Stimulated activated CD8-positive, alpha-beta memory T cell treated with anti-CD3 and anti-CD28 coated beads, Interleukin-12 subunit alpha, Interleukin-12 subunit beta, amount 100 ng/mL, for 24 hours (primary cell): ENCODE results near the gene TAOK1.

ENCODE experiments used
- DNase-seq: peaks from one replicate; pipeline ENCODE4 v3.0.0-alpha.2; 2020; ENCODE audit errors: extremely low read depth

The TAOK1 gene

DNA sequence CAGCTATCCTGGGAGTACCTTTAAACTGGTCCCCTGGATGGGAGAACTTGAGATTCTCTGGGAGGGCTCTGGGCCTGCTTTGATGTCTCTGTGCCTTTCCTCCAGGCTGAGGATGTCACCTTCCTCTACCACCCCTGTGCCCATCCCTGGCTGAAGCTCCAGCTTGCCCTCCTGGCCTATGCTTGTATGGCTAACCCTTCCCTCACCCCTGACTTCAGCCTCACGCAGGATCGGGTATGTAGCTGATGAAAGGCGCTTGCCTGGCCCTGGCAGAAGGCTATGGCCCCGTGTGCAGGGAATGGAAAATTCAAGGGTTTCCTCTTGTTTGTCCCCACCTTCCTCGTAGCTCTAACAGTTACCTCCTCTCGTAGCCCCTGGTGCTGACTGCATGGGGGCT is 181.3 kb downstream of the TAOK1 start:
- no peak for DNase-seq

DNA sequence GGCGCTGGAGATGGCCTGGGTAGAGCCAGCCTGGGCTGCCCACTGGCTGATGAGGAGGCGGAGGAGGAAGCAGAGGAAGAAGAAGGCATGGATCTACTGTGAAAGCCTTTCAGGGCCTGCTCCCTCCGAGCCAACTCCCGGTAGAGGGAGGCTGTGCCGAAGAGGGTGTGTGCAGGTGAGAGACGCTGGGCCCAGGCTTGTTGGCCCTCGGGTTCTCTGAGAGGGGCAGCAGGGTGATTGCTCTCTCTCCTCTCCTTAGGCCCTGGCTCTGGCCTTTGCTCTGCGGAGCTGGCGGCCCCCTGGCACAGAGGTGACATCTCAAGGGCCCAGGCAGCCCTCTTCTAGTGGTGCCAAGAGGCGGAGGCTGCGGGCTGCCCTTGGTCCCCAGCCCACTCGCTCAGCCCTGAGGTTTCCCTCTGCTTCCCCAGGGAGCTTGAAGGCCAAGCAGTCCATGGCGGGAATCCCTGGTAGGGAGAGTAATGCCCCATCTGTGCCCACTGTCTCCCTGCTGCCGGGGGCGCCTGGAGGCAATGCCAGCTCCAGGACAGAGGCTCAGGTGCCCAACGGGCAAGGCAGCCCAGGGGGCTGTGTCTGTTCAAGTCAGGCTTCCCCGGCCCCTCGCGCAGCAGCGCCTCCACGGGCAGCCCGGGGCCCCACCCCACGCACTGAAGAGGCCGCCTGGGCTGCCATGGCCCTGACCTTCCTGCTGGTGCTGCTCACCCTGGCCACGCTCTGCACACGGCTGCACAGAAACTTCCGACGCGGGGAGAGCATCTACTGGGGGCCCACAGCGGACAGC is 181.9 kb downstream of the TAOK1 start:
- DNase-seq: no peak

DNA sequence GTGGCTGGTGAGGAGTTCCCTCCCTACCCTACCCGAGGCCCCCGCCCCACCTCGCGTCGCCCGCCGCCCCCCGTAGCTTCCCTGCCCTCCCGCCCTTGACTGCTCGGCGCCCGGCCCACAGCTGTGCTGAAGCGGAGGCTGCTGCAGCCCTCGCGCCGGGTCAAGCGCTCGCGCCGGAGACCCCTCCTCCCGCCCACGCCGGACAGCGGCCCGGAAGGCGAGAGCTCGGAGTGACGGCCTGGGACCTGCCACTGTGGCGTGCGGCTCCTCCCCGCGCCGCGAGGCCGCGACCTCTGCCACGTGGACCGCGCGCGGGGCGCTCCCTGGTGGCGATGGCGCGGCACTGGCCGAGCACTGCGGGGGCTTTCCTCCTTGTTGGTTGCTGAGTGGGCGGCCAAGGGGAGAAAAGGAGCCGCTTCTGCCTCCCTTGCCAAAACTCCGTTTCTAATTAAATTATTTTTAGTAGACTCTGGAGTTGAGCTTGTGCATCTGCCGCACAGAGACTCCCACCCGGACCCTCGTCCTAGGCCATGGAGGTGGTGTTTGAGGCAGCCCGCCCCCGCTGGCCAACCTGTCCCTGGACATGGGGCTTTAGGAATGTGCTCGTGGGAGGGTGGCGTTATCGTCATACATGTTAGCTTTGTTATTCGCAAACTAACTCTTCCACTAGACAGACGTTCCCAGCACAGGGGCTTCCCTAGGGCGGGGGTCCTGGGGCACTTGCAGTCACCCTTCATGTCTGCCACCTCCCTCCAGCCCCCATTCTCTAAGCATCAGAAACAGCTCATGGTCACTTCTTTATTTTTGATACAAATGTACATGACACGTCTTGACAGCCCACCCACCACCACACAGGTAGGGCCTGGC is 182.8 kb downstream of the TAOK1 start:
- DNase-seq: no peak

- DNase-seq: no peak
Measured at GRCh38 chr17:29573558-29573869, 183.4 kb downstream of the TAOK1 start.

- no peak for DNase-seq
Measured at GRCh38 chr17:29573871-29574731, 183.9 kb downstream of the TAOK1 start.

DNA sequence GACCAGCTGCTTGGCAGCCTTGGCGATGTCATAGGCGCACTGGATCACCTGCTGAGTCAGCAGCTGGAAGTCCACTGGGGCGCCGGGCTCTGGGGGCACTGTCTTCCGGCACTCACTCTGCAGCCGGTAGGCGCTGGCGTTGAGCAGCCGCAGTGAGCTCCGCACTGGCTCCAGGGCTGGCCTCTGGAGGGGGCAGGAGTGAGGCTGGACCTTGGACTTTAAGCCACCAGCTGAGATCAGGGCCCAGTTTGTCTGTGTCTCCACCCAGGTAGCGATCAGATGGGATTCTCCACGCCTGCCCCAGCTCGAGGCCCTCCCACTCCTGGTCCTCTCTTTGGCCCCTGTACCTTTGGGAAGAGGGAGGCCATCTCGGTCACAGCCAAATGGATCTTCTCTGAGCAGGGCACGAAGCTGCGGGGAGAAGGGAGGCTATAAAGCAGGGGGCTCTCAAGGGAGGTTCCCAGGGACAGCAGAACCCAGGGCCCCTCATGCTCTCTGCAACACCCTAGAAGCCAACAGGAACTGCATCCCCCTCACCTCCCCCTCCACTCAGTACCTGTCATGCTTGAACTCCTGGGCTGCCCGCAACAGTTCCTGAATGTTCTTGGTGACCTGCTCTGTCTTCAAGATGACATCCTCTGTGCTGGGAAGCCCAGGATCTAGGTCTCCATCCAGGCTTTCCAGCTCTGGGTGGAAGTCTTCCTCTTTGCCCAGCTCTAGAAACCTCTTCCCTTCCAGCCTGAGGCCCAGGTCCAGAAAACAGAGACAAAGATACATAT is 184.8 kb downstream of the TAOK1 start:
- no peak for DNase-seq

DNA sequence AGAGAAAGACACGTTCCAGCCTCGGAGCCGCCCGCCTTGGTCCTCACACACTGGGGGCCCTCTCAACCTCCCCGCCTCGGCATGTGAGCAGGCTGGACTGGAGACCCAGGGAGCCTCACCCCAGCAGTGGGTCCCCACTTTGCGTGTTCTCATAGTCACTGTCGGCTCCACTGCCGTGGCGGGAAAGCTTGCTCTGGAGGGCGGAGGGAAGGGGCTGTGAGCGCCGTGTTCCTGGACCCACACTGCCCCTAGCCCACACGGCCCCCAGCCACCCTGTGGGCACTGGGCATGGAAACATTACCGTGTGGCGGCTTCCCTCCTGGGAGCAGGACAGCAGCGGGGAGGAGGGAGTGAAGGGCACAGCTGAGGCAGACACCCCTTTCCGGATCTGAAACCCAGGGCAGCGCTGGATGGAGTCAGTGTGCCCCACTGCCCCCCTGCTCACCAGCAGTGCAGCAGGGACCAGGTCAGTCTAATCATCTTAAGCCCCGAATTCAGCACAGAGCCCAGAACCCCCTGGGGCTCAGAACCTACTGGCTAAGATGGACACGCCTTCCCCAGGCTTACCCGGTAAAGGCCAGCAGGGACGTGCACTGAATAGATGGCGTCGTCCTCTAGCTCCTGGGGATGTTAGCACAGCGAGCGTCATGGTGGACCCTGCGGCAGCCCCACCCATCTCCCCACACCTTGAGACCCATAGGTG is 185.5 kb downstream of the TAOK1 start:
- no peak for DNase-seq

DNA sequence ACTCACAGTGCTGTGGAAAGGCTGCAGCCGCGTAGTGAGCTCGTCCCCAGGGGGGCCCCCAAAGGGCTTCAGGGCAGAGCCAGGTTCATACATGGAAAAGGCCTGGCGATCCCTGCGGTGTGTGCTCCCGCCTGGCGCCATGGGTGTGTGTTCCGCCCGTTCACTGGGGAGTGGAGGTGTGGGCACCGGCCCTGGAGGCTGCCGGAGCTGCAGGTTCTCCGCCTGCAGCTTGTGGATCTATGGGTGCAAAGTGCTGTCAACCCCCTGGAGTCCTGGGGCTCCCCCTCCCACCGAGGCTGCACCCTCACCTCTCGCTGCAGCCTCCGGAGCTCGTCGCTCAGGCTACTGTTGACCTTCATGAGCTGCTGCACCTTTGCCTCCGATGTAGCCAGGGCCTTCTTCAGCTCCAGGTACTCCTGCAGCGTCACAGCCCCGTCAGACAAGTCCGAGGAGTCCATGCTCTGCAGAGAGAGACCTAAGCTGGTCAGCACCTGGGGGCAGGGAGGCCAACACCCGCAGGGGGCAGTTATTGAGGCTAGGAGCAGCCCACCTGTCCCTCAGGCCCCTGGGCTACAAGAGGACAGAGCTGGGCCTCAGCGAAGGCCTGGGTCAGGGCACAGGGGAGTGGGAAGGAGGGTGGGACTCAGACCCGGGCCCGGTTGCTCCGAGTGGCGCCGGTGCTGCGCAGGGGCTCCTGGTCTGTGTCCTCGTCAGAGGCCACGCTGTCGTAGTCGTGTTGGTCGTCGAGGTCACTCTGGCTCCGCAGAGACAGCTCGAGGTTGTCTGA is 186.2 kb downstream of the TAOK1 start:
- no peak for DNase-seq

GRCh38 chr17:29577001-29577370 is 186.8 kb downstream of the TAOK1 start:
- no peak for DNase-seq

GRCh38 chr17:29577385-29578211 is 187.4 kb downstream of the TAOK1 start:
- no peak for DNase-seq

DNA sequence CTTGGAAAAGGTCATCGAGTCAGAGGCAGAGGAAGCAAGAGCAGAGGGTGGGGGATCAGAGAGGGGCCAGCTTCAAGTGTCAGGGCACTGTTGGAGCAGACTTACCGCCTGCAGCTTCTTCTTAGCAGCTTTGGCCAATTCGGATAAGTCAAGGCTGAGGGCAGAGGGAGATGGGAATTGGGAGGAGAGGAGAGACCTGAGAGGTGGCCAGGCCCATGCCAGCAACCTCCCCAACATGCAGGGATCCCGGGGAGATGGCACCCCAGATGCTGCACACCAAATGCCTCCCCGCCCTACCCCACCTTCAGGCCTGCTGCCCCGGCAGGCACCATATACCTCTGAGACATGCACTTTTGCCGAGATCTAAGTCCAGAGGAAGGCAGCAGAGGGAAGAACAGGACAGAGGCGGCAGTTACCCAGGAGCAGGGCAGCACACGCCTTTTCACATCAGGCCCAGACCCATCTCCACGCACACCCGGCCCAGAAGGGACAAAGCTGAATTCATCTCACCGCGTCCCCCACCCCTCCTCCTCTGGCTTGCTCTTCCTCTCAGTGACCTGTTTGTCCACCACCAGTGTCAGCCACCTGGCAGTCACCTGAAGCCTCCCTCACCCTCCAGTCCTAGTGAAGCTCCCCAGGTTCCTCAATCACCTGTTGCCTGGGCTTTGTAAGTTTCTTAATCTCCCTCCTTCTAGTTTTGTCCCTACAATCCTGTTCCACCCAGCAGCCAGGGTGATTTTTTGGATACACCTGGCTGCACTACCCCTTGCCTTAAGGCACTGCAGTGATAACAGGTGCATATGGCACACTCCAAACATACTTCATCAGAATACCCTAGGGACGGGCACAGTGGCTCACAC is 188.7 kb downstream of the TAOK1 start:
- no peak for DNase-seq

DNA sequence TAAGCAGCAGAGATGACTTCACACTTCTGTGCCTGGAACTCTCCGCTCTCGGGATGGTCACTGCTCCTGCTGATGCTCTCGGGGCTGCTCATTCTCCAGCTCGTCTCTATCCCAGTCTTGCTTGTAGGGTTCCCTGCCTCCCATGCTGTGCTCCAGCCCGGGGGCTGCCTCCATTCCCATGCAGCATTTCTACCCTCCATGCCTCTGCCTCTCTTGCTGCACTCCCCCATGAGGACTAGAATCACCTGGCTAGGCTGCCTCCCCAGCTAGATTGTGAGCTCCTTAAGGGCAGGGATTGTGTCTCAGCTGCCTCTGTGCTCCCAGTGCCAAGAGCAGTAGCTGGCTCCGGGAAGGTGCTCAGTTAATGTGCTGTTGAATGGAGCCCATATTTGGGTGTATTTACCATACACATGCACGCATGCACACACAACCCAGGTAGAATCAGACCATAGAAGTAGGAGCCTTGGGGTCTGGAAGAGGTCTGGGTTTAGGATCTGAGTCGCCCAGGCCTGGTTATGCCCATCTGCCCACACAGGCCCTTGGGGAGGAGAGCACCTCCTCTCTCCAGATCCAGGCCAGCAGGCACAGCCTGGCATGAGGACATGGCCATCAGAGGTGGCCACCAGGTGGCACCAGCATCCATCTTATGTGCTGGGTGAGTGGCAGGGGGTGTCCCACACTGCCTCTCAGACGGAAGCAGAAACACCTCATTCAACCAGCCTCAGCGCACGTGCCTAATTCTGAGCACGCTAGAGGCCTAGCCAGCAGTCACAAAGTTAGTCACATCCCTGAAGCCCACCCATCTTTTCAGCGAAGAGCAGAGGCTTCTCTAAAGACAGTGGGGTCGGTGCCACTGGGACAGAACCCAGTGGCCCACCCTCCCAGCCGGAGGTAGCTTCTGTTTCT is 190.0 kb downstream of the TAOK1 start:
- peak; percentile 78 for DNase-seq

DNA sequence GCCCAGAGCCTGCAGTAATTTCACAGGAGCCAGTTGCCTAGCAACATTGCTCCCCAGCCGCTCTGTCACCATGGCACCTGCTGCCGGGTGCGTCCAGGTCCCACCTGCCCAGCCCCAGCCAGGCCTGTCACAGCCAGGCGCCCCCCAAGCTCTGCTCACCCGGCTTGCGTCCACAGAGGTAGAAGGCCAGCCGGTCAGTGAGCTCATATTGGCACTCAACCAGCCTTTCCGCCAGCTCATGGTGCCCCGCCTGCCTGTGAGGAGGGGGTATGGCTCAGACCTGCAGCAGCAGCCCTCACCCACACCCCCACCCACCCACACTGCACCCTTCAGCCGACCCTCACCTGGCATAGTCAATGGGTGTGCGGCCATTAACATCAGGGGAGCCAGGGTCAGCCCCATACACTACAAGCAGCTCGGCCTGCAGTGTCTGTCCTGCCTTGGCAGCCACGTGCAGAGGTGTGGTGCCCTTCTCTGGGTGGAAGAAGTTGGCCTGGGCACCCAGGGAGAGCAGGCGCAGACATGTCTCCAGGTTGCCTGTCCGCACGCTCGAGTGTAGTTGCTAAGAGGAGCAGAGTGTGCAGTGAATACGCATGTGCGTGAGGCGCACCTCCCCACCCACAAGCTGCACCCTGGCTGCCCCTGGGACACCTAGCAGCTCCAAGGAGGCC is 191.6 kb downstream of the TAOK1 start:
- DNase-seq: no peak

GRCh38 chr17:29582254-29582765 is 192.1 kb downstream of the TAOK1 start:
- DNase-seq: no peak

DNA sequence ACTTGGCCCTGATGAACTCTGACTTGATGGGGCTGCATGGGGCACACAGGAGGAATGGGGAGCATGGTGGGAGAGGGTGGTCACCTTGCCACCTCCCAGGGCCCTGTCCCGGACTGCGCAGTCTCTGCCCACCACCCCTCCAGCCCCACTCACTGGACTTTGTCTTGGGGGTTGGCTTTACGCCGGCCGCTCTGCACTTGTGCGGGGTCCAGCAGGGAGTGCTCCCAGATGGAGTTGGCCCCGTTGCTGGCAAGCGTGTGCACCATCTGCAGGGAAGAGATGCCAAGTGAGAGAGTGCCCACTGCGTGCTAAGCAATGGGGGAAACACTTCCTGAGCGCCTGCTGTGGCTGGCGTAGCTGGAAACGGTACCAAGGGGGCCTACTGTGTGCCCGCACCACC is 192.6 kb downstream of the TAOK1 start:
- no peak for DNase-seq
